HUES64 (cell line): ENCODE data around the gene CXCL6.

ENCODE experiments used
- H3K27ac ChIP-seq: 2 replicates; pipeline ENCODE4 v1.7.0; 2013; ENCODE audit warnings: low read depth, low read length, inconsistent platforms
- H3K27me3 ChIP-seq: 2 replicates; pipeline ENCODE4 v1.6.1; 2013; ENCODE audit warnings: mild to moderate bottlenecking, low read length; ENCODE audit not compliant: insufficient read depth
- H3K36me3 ChIP-seq: 2 replicates; pipeline ENCODE4 v1.6.1; 2013; ENCODE audit warnings: mild to moderate bottlenecking, low read length; ENCODE audit not compliant: insufficient read depth
- H3K4me1 ChIP-seq: 2 replicates; pipeline ENCODE4 v1.6.1; 2013; ENCODE audit warnings: mild to moderate bottlenecking, low read length, moderate library complexity; ENCODE audit not compliant: insufficient read depth
- H3K4me3 ChIP-seq: 2 replicates; pipeline ENCODE4 v1.5.1; 2013; ENCODE audit warnings: mild to moderate bottlenecking, low read length, moderate library complexity
- H3K9ac ChIP-seq: 2 replicates; pipeline ENCODE4 v1.6.1; 2013; ENCODE audit warnings: mild to moderate bottlenecking, low read depth, low read length
- H3K9me3 ChIP-seq: 2 replicates; pipeline ENCODE4 v1.6.1; 2013; ENCODE audit warnings: low read depth, low read length; ENCODE audit not compliant: insufficient read depth
- WGBS: fragments of 150-250, 120-280 bp; methylation state at CpG from one replicate; pipeline ENCODE4 v1.1.7; 2013; ENCODE audit warnings: missing lambda C conversion rate; 5-methylcytosine and 5-hydroxymethylcytosine counted together

CXCL6 gene

GRCh38 chr4:73853718-73854473 lies 17.4 kb downstream of the CXCL6 start:
- Histone ChIP-seq H3K4me3 (no peak overlapping the region), H3K4me1 (no peaks in the 10 kb centered on the region), H3K27me3 (no peaks in the 10 kb centered on the region), H3K36me3 (no peaks in the 10 kb centered on the region), H3K9ac (no peak overlapping the region), H3K9me3 (no peaks in the 10 kb centered on the region), H3K27ac (no peak overlapping the region)
- 76% methylated on average over 7 of the region's 8 CpGs for WGBS

- H3K4me1 ChIP-seq = no peaks in the 10 kb centered on the region
- WGBS = 80% methylated on average over 3 of the region's 4 CpGs
- H3K36me3 ChIP-seq = no peaks in the 10 kb centered on the region
- no peak overlapping the region for H3K9ac ChIP-seq
- no peak overlapping the region for H3K27ac ChIP-seq
- H3K9me3 ChIP-seq = no peaks in the 10 kb centered on the region
- H3K4me3 ChIP-seq = no peak overlapping the region
- H3K27me3 ChIP-seq = no peaks in the 10 kb centered on the region
Measured at GRCh38 chr4:73855406-73855805, 18.9 kb downstream of the CXCL6 start.

- Histone ChIP-seq H3K4me3 (no peak overlapping the region), H3K4me1 (no peaks in the 10 kb centered on the region), H3K36me3 (no peaks in the 10 kb centered on the region), H3K27me3 (no peaks in the 10 kb centered on the region), H3K9me3 (no peaks in the 10 kb centered on the region), H3K27ac (no peak overlapping the region), H3K9ac (no peak overlapping the region)
Measured at GRCh38 chr4:73856518-73856917, 20.0 kb downstream of the CXCL6 start.

GRCh38 chr4:73859614-73860088 lies 23.2 kb downstream of the CXCL6 start:
- no peaks in the 10 kb centered on the region for H3K27me3 ChIP-seq
- no peak overlapping the region for H3K9ac ChIP-seq
- H3K9me3 ChIP-seq = no peaks in the 10 kb centered on the region
- no peaks in the 10 kb centered on the region for H3K4me1 ChIP-seq
- no peak overlapping the region for H3K4me3 ChIP-seq
- no peak overlapping the region for H3K27ac ChIP-seq
- H3K36me3 ChIP-seq = no peaks in the 10 kb centered on the region

- Histone ChIP-seq H3K9me3 (no peaks in the 10 kb centered on the region), H3K9ac (no peak overlapping the region), H3K4me1 (no peaks in the 10 kb centered on the region), H3K36me3 (no peaks in the 10 kb centered on the region), H3K27ac (no peak overlapping the region), H3K4me3 (no peak overlapping the region), H3K27me3 (no peaks in the 10 kb centered on the region)
- 67% methylated on average over 2 of the region's 4 CpGs for WGBS
Measured at GRCh38 chr4:73860181-73860580, 23.7 kb downstream of the CXCL6 start.

- Histone ChIP-seq H3K9ac (no peak overlapping the region), H3K27me3 (no peaks in the 10 kb centered on the region), H3K9me3 (no peaks in the 10 kb centered on the region), H3K27ac (no peak overlapping the region), H3K4me1 (no peaks in the 10 kb centered on the region), H3K36me3 (no peaks in the 10 kb centered on the region), H3K4me3 (no peak overlapping the region)
- 98% methylated on average over 3 of the region's 3 CpGs for WGBS
Measured at GRCh38 chr4:73860917-73861316, 24.4 kb downstream of the CXCL6 start.

- Histone ChIP-seq H3K4me1 (no peaks in the 10 kb centered on the region), H3K36me3 (no peaks in the 10 kb centered on the region), H3K27me3 (no peaks in the 10 kb centered on the region), H3K9ac (no peak overlapping the region), H3K4me3 (no peak overlapping the region), H3K27ac (no peak overlapping the region), H3K9me3 (no peaks in the 10 kb centered on the region)
- 100% methylated on average over 1 of the region's 1 CpG for WGBS
Measured at GRCh38 chr4:73862322-73862721, 25.8 kb downstream of the CXCL6 start.

GRCh38 chr4:73864365-73864764 lies 27.9 kb downstream of the CXCL6 start:
- no peaks in the 10 kb centered on the region for H3K9me3 ChIP-seq
- H3K27ac ChIP-seq = no peak overlapping the region
- WGBS = 77% methylated on average over 2 of the region's 2 CpGs
- H3K27me3 ChIP-seq = peaks cover 17% of the 10 kb centered on the region
- H3K4me3 ChIP-seq = no peak overlapping the region
- H3K9ac ChIP-seq = no peak overlapping the region
- peaks cover 5% of the 10 kb centered on the region; the same call in 1 of the 2 replicates for H3K4me1 ChIP-seq
- H3K36me3 ChIP-seq = no peaks in the 10 kb centered on the region

- Histone ChIP-seq H3K27me3 (peaks cover 23% of the 10 kb centered on the region), H3K9me3 (no peaks in the 10 kb centered on the region), H3K4me1 (peaks cover 5% of the 10 kb centered on the region; the same call in 1 of the 2 replicates), H3K36me3 (no peaks in the 10 kb centered on the region), H3K4me3 (no peak overlapping the region), H3K9ac (no peak overlapping the region), H3K27ac (no peak overlapping the region)
- 93% methylated on average over 7 of the region's 8 CpGs for WGBS
Measured at GRCh38 chr4:73864961-73865360, 28.5 kb downstream of the CXCL6 start.

- no peak overlapping the region for H3K27ac ChIP-seq
- H3K27me3 ChIP-seq = peaks cover 29% of the 10 kb centered on the region
- 92% methylated on average over 5 of the region's 5 CpGs for WGBS
- H3K36me3 ChIP-seq = no peaks in the 10 kb centered on the region
- H3K4me3 ChIP-seq = no peak overlapping the region
- H3K4me1 ChIP-seq = peaks cover 5% of the 10 kb centered on the region; the same call in 1 of the 2 replicates
- no peak overlapping the region for H3K9ac ChIP-seq
- no peaks in the 10 kb centered on the region for H3K9me3 ChIP-seq
Measured at GRCh38 chr4:73865431-73866096, 29.1 kb downstream of the CXCL6 start.

GRCh38 chr4:73866246-73866645 lies 29.8 kb downstream of the CXCL6 start:
- Histone ChIP-seq H3K36me3 (no peaks in the 10 kb centered on the region), H3K4me3 (no peak overlapping the region), H3K4me1 (peaks cover 5% of the 10 kb centered on the region; the same call in 1 of the 2 replicates), H3K27ac (no peak overlapping the region), H3K27me3 (peaks cover 31% of the 10 kb centered on the region), H3K9me3 (no peaks in the 10 kb centered on the region), H3K9ac (no peak overlapping the region)
- WGBS = 63% methylated on average over 1 of the region's 2 CpGs
